ENCODE measurements around the gene TBC1D1.

Gene TBC1D1

DNA sequence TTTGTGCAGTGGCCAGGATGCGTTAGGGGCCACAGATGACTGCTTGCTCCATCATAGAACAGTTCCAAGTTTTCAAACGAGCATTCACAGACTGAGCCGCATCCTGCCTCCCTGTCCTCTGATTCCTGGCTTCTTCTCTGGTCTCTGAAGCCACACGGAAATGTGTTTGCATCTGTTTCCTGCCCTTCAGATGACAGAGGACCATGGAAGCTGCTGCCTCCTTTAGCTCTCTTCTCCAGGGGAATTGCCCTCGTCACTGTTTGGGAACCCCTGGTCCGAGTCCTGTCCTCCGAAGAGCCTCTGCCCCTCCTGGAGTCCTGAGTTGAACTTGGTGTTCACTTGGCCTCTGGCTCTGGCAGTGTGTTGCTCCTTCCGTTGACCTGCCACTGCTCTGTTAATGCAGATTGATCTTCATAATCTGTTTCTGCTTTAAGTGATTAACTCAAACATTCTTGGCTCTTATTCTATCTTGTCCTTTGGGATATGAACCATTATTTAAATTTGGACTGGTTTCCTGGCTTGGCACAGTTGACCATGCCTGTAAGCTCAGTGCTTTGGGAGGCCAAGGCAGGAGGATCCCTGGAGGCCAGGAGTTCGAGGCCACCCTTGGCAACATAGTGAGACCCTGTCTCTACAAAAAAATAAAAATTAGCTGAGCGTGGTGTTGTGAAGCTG, 165.3 kb downstream of the TBC1D1 start:
- DNase-seq (ENCODE audit: low read depth), result no peak

DNA sequence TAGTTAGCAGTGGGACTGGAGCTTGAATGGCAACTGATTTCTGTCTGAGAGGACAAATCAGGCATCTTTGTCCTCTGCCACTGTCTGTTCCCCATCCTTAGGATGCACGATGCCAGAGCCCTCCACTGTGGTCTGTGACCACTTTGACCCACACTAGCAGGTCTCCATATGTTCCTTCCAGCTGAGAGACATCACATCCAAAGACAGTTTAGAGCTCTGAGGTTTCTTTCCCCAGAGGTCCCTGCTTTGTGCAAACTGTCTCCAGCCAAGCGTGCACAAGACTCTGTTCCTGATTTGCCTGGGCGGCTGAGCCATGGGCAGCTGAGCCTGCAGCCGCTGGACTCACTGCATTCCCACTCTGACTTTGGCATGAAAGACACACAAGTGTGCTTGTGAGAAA, 167.3 kb downstream of the TBC1D1 start:
- DNase-seq (ENCODE audit: low read depth), result no peak

DNA sequence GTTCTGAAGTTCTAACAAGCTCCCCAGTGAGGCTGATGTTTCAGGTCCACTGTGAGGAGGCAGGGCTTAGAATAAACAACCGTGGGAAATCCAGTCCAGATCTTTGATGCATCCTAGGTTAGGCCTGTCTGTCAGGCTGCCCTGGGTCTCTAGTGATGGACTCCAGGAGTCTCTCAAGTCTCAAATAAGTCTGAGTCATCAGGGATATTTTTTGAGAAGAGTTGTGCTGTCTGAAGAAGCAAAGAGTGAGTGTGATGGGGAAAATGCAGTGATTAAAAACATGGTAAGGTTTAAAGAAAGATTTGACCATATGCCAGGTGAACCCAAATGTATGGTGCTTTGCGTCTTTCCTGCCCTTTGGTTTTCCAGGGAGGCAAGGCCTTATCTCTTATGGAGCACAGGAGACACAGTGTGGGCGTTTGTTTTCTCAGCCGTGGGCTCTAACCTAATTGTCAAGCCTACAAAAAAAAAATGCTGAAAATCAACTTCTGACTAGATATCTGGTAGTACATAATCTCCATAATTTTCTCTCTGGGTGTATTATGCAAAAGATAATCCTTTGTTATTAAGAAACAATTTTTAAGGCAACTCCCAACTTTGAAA, 170.0 kb downstream of the TBC1D1 start:
- DNase-seq (ENCODE audit: low read depth), result no peak

DNA sequence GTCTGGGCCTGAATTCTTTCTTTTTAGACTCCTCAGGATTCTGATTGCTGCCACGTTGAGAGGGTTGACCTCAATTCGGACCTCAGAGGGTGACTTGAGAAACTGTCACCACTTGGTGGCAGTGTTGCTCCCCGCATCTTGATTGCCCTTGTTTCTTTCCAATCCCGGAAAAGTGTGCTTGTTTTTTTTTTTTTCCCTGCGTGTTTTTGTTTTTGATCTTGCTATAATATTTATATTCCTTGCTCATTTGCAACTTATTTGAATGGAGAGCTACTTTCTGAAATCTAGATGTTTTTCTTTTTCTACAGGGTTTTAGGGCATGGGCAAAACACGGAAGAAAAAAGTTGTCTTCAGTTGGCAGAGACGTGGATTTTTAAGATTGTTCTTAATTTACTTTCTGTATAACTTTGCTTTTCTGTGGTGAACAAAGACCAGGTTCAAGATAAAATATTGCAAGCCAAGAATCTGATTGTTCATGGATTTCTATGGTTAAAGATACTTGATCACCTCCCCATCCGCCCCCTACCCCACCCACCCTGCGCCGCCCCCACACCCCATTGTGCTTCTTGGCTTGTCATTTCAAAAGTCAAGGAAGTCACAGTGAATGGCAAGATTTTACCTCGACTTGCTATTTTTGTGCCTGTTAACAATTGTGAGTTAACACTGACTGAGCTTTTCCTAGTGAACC, 171.3 kb downstream of the TBC1D1 start:
- peak; percentile 38 for DNase-seq (ENCODE audit: low read depth)

DNA sequence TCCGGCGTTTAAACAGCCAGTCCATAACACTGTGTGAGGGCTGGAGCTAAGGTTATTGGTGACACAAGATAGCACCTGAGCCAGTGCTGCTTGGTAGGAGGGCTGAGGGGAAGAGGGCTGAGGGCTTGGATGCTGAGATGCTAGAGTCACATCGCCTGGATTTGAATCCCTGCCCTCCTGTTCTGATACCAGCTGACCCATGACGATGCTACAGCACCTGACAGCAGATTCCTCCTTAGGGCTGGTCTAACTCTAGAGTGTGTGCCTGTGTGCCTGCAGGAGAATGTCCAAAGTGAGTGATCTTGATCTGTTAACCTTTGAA, 171.9 kb downstream of the TBC1D1 start:
- no peak for DNase-seq (ENCODE audit: low read depth)

DNA sequence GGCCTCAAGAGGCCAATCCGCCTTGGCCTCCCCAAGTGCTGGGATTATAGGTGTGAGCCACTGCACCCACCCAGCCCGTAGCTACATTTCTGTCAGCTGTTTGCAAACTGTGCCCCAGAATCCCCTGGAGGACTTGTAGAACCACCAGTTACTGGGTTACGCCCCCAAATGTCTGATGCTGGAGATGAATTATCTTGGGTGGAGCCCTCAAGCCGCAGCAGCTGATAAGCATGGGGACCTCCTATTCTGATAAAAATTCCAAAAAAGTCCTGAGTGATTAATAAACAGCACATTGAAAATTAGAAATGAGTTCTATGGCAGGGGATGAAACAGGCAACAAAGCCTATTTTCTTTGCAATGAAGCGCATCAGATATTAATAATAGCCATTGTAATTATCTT, 174.3 kb downstream of the TBC1D1 start:
- DNase-seq (ENCODE audit: low read depth), result no peak

DNA sequence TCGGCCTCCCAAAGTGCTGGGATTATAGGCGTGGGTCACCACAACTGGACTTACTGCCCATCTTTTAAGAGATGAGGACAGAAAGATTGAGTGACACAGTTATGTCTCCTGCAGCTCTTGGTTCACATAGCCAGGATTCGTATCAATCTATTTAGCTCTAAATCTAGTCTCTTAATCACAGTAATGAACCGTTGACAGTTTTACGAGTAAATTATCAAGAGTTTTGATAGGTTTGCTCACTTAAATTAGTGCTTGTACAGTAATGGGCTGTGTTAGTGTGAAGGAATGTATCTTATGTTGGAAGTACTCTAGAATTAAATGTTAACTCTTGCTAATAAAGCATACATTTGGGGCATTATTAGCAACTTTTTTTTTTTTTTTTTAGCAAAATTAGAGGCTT, 175.0 kb downstream of the TBC1D1 start:
- DNase-seq (ENCODE audit: low read depth), result no peak

DNA sequence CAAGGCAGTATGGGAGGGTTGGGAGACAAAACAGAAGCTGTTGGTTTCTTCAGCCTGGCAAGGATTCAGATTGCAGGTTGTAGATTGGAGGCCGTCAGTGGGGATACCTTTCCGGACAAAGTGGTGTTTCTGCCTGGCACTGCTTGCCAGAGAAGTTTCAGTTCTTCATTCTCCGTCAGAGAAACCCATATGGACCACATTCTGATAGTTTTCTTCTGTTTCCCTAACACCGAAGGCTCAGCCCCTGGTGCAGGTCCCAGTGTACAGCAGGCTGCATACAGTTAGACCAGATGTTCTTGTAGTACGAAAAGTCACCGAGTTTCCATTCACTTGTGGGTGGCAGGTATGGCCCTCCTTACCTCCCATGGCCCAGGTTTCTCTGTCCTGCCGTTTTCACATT, 176.6 kb downstream of the TBC1D1 start:
- DNase-seq (ENCODE audit: low read depth), result no peak

DNA sequence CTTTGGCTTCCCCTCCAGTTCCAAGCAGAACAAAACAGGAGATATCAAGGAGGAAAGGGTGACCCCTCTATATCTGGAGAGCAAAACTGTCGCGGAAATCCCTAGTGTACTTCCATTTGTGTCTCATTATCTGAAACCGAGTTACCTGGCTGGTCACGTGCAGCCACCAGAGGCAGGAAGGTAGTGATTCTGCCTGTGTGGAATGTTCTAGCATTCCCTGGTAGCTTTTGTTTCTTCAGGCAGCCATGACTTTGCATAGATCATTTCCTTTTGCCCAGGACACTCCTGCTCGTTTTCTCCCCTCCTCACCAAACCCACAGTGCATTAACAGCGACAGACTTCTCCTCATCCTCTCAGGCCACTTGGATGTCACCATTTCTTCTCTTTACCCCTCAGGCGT, 177.2 kb downstream of the TBC1D1 start:
- no peak for DNase-seq (ENCODE audit: low read depth)

DNA sequence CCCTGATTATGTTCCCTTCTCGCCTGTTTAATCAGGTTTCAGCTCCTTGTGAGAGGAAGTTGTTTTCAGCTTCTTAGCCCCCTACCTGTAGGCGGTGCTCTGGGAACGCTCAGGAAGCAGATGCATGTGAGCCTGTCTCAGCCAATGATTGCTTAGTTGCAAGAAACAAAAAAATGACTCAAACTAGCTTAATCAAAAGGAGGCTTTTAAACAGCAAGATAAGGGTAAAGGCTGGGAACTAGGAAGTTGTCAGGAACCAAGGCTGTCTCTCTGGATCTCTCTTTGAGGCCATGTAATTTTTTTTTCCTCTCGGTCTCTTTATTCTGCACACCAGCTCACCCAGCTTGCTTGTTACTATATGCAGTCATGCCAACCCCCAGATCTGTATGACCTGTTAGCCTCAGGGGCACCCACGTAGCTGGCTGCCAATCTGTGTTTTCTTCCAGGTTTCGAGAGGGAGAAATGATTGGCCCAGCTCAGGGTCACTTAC, 178.4 kb downstream of the TBC1D1 start:
- DNase-seq (ENCODE audit: low read depth), result no peak

DNA sequence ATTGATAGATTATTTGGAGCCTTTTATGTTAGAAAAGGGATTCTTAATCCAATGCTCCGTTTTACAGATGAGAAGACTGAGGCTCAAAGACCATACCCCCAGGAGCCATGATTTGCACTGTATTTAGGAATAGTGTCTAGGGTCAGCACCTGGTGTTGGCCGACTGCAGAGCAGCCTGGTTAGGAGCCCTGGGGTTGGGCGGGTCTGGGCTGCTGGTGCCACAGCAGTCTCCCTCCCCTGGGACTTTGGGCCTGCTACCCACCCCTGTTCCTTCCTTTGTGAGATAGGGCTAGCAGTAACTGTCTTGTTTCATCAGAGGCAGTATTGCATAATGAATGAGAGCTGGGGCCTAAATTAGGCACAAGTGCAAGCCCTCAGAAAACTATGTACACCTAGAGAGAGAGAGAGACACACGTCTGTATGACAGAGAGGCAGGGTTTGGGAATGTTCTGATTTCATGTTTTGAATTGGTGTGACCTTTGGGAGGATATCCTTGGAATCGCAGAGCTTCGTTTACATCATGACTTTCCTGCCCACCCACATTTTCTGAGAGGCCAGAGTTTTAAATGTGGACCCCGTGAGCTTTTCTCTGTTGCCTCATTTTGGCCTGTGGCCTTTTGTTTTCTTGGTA, 181.0 kb downstream of the TBC1D1 start:
- DNase-seq (ENCODE audit: low read depth), result no peak

DNA sequence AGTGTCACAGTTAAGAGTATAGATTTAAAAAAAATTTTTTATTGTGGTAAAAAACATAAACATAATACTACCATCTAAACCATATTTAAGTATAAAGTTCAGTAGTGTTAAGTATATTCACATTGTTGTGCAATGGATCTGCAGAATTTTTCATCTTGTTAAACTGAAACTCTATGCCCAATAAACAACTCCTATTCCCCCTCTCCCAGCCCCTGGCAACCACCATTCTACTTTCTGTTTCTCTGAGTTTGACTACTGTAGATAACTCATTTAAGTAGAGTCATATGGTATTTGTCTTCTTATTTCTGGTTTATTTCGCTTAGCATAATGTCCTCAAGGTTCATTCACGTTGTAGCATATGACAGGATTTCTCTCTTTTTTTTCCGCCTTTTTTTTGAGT, 181.7 kb downstream of the TBC1D1 start:
- DNase-seq (ENCODE audit: low read depth), result no peak

DNA sequence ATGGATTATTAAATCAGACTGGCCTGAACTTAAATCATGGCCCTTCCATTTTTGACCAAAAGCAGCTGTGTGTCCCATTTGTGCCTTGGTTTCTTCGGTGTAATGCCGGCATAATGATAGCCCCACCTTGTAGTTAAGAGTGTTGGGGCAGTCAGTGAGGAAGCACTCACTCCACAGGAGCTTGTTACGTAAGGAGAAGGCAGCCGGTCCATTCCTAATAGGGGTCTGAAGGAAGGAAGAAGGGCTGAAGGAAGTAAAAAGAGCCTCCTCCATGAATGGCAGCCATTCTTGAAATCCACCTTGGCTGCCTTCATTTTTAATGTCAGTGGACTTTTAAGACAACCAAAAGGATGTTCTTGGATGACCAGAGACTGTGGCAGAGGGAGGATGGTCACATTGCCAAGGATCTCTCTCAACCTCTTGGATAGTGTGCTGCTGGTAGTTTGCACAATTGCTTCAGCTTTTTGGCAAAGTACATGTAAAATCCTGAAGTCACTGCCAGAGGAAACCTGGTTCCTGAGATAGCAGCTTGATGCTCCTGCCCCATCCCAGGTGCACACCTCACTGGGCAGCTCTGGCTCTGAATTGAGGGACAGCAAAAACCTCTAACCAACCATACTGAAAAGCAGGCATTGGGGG, 182.8 kb downstream of the TBC1D1 start:
- DNase-seq (ENCODE audit: low read depth), result no peak

DNA sequence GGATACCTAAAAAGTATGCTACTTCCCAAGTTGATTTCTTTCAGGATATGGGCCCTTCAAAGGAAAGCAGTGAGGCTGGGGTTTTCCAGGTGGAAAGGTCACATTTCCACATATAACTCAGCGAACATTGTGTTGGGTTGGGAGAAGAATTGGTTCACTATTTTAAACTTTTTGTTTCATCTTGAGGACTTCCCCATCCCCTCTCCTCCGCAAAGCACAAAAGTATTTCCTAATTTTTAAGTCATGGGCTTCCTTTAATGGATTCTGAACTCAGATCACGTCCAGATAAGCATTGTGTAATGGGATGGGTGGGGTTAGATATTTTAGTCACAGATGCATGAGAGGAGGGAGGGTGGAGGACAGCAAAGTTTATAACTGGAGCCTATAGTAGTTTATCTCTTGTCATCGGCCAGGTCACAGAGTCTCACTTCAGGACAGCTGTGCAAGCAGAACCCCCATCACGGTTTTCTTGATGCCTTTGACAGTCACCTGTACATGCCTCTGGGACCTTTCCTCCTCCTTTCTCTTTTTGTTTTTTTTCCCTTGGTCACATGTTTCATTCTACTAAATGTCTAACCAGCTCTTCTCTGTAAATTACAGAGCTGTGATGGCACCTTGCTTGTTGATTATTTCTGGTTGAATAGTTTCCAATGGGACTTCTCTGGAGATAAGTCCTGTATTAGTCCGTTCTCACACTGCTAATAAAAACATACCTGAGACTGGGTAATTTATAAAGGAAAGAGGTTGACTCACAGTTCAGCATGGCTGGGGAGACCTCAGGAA, 184.7 kb downstream of the TBC1D1 start:
- no peak for DNase-seq (ENCODE audit: low read depth)

DNA sequence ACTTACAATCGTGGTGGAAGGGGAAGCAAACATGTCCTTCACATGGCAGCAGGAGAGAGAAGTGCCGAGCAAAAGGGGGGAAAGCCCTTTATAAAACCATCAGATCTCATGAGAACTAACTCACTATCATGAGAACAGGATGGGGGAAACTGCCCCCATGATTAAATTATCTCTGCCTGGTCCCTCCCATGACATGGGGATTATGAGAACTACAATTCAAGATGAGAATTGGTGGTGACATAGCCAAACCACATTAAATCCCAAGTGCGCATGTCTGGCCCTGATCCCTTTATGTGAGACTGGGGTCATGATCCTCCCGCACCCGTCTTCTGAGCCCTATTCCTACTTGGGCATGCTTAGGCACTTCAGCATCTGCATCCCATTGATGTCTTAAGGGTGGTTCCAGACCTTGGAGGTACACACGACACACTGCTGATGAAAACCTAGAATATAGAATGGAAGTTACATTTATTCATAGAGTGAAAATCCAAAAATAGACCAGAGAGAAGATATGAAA, 185.3 kb downstream of the TBC1D1 start:
- DNase-seq (ENCODE audit: low read depth), result no peak

DNA sequence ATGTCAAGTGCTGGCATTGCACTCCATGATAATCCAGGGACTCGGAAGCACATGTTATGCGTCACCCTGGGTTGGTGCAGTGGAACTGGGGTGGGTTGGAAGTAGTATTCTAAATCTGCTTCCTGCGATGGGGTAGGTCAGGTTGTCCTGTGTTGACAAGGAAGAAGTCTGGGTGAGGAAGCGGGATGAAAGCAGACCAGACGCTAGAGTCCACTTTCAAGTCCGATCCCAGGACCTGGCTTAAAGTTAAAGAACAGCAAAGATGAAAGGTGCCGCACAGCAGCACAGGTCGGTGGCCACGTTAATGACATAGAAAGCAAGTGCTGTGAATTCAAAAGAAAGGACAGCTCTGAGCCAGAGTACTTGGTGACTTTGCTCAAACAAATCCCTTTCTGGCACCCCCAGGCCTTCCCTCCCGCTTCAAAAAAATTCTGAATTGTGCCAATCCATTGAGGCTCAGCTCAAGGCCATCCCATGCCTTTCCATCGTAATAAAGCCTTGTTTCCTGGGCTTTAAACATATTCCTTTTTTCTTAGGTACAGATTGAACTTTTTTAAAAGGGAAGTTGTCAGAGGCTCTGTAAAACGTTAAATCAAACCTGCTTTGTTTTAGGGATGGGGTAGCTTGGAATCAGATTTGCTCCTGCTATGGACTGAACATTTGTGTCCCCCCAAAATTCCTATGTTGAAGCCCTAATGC, 187.1 kb downstream of the TBC1D1 start:
- no peak for DNase-seq (ENCODE audit: low read depth)

DNA sequence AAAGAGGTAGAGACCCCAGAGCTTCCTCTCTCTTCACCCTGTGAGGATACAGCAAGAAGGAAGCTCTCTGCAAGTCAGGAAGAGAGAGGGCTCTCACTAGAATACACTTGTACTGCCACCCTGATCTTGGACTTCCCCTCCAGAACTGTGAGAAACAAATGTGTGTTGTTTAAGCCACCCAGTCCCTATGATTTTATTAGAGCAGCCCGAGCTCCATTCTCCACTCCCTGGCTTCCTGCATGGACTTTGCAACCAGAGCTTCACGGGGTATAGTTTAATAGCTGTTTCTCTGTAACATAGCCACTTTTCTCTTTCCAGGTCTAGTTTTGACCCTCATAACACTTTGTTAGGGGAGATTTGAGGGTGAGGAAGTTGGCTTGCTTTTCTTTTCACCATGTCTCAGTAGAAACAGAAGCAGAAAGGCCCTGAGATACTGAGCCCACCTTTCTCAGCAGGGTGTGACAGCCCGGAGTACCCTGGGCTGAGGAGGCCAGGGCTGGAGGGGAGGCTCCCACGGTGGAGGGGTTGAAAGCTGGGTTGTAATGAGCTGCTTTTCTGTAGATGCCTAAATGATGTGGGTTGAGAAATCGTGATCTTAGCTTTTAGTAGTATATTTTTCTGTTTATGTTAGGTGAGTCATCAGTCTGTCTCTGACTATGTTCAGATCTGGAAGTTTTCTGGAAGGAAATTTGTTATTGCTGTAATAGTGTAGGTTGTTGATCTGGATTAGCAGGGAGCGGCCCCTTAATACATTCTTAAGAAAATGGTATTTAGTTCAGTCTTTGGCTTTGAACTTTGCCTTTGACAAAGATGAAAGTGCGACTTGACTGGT, 187.9 kb downstream of the TBC1D1 start:
- no peak for DNase-seq (ENCODE audit: low read depth)

DNA sequence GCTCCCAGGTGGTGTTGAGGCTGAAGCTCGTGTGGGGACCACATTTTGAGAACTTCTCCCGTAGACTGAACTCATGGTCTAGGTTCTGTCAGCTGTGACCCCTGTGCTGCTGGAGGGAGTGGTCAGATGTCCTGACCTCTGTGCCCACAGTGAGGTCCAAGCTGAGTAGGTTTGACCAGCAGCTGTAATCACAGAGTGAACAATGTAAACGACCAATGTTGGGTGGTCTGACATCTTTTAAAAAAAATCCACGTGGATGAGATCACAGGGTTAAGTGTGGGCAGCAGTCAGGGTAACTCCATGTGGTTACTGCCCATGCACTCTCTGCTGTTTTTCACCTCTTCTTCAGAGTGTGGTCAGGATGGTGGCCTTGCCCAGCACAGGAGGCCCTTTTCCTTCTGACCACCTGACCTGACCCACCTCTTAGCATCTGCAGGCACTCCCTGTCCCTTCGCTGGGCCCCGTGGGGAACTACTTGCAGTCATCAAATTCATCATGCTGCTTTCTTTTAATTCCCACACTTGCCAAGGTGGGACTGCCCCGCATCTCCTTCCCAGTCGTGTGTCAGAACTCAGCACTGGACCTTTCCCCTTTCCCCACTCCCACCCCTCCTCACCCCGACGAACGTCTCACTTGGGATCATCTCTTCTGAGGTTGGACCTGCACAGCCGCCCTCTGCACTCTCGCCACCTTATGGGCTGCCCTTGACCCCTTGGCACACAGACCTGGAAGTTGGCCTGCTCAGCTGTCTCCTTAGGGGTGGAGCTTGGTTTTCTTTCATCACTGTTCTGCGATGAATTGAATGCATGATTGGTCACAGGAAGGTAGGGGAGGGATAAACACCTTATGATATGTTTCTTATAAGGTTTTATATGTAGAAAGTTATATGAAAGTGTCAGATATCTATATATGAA, 189.4 kb downstream of the TBC1D1 start:
- no peak for DNase-seq (ENCODE audit: low read depth)

DNA sequence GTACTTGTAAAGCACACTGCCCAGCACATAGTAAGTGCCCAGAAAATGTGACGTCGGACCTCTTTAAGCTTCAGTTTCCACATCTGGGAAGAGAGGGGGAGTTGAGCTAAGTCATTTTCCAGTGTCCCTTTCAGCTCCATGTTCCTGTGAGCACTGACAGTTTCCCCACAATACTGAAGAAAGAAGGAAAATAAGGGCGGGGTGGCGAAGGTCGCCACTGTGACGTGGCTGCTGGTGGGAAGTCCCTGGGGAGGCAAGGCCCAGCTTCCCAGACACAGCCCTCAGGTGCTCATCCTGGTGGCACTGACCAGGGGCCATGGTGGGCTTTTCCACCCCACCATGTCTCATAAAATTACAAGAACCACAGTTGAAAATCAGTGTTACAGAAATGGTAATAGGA, 191.1 kb downstream of the TBC1D1 start:
- no peak for DNase-seq (ENCODE audit: low read depth)

All from activated gamma-delta T cell treated with anti-CD3 and anti-CD28 coated beads, Interleukin-2, amount 50 U/mL, for 16 hours (primary cell).